ENCODE data around the gene MAPK12. TPM values are rescaled to one million over a fixed set of nuclear protein-coding genes. Genes with fewer than 3 reads are reported as not detected.
"Not testable (repeated sequence)": the region's sequence is repeated elsewhere in the genome, so short reads cannot be mapped to it uniquely, and the experiment has no call there.

Gene MAPK12
- total RNA-seq, 1 donor from 2014 or later = 11.4 TPM

GRCh38 chr22:50284479-50284878 is 23.0 kb upstream of the MAPK12 start:
- FAIRE-seq = no peak
- DNase-seq (ENCODE audit: low spot score in 2 of 2) = no peak

- FAIRE-seq (no peak), DNase-seq (ENCODE audit: low spot score in 2 of 2) (no peak)
Measured at GRCh38 chr22:50283821-50284220, 22.3 kb upstream of the MAPK12 start.

GRCh38 chr22:50282361-50283155 is 21.1 kb upstream of the MAPK12 start:
- FAIRE-seq = no peak

GRCh38 chr22:50281957-50282356 is 20.5 kb upstream of the MAPK12 start:
- no peak for DNase-seq (ENCODE audit: low spot score in 2 of 2)
- no peak for FAIRE-seq

More at GRCh38 chr22:50282361-50283155, 21.1 kb upstream of the MAPK12 start:
- no peak for DNase-seq (ENCODE audit: low spot score in 2 of 2)

GRCh38 chr22:50281384-50281760 is 19.9 kb upstream of the MAPK12 start:
- FAIRE-seq (no peak), DNase-seq (ENCODE audit: low spot score in 2 of 2) (no peak)

GRCh38 chr22:50280708-50281383 is 19.4 kb upstream of the MAPK12 start:
- no peak for DNase-seq (ENCODE audit: low spot score in 2 of 2)
- no peak for FAIRE-seq

GRCh38 chr22:50280022-50280707 is 18.7 kb upstream of the MAPK12 start:
- FAIRE-seq (no peak), DNase-seq (ENCODE audit: low spot score in 2 of 2) (no peak)

- FAIRE-seq = no peak
Measured at GRCh38 chr22:50278956-50279619, 17.6 kb upstream of the MAPK12 start.

GRCh38 chr22:50278461-50278860 is 17.0 kb upstream of the MAPK12 start:
- no peak for FAIRE-seq

More at GRCh38 chr22:50278956-50279619, 17.6 kb upstream of the MAPK12 start:
- DNase-seq (ENCODE audit: low spot score in 2 of 2) = no peak

GRCh38 chr22:50277761-50278160 is 16.3 kb upstream of the MAPK12 start:
- DNase-seq (ENCODE audit: low spot score in 2 of 2) (no peak), FAIRE-seq (no peak)

More at GRCh38 chr22:50278461-50278860, 17.0 kb upstream of the MAPK12 start:
- DNase-seq (ENCODE audit: low spot score in 2 of 2) = no peak

GRCh38 chr22:50276143-50276542 is 14.7 kb upstream of the MAPK12 start:
- DNase-seq (ENCODE audit: low spot score in 2 of 2) (peak; percentile 74 to 83), FAIRE-seq (no peak)

GRCh38 chr22:50275181-50276055 is 13.9 kb upstream of the MAPK12 start:
- no peak for FAIRE-seq
- DNase-seq (ENCODE audit: low spot score in 2 of 2) = no peak

GRCh38 chr22:50274771-50275170 is 13.3 kb upstream of the MAPK12 start:
- DNase-seq (ENCODE audit: low spot score in 2 of 2) = no peak
- no peak for FAIRE-seq

- DNase-seq (ENCODE audit: low spot score in 2 of 2) (peak; percentile 69 to 76), FAIRE-seq (no peak)
Measured at GRCh38 chr22:50274311-50274710, 12.8 kb upstream of the MAPK12 start.

- DNase-seq (ENCODE audit: low spot score in 2 of 2); FAIRE-seq: not testable (repeated sequence)
Measured at GRCh38 chr22:50273781-50274180, 12.3 kb upstream of the MAPK12 start.

GRCh38 chr22:50273352-50273751 is 11.9 kb upstream of the MAPK12 start:
- FAIRE-seq; DNase-seq (ENCODE audit: low spot score in 2 of 2): not testable (repeated sequence)

GRCh38 chr22:50272044-50272802 is 10.7 kb upstream of the MAPK12 start:
- no peak for DNase-seq (ENCODE audit: low spot score in 2 of 2)
- FAIRE-seq = no peak

- DNase-seq (ENCODE audit: low spot score in 2 of 2) (peak; percentile 77 to 82), FAIRE-seq (no peak)
Measured at GRCh38 chr22:50271519-50271970, 10.1 kb upstream of the MAPK12 start.

Measured in frontal cortex (tissue), 4 donors.